GM12872 (cell line): ENCODE results near the gene MCF2L2.

Source experiments
- TF ChIP-seq, protein P1 (sequence below): IDR thresholded peaks from 3 replicates; pipeline ENCODE4 v1.5.1; 2011; ENCODE audit warnings: low read depth, mild to moderate bottlenecking, low read length, moderate library complexity; ENCODE audit not compliant: insufficient read depth

Gene MCF2L2

DNA sequence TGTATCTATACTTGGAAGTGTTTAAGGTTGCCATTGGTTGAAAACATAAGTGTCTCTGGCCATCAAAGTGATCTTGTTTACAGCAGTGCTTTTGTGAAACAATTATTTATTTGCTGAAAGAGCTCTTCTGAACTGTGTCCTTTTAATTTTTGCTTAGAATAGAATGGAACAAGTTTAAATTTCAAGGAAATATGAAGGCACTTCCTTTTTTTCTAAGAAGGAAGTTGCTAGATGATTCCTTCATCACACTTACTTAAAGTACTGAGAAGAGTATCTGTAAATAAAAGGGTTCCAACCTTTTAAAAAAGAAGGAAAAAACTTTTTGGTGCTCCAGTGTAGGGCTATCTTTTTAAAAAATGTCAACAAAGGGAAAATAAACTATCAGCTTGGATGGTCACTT is 155.6 kb downstream of the MCF2L2 start:
- TF ChIP-seq, protein P1, sequence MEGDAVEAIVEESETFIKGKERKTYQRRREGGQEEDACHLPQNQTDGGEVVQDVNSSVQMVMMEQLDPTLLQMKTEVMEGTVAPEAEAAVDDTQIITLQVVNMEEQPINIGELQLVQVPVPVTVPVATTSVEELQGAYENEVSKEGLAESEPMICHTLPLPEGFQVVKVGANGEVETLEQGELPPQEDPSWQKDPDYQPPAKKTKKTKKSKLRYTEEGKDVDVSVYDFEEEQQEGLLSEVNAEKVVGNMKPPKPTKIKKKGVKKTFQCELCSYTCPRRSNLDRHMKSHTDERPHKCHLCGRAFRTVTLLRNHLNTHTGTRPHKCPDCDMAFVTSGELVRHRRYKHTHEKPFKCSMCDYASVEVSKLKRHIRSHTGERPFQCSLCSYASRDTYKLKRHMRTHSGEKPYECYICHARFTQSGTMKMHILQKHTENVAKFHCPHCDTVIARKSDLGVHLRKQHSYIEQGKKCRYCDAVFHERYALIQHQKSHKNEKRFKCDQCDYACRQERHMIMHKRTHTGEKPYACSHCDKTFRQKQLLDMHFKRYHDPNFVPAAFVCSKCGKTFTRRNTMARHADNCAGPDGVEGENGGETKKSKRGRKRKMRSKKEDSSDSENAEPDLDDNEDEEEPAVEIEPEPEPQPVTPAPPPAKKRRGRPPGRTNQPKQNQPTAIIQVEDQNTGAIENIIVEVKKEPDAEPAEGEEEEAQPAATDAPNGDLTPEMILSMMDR = no peak

DNA sequence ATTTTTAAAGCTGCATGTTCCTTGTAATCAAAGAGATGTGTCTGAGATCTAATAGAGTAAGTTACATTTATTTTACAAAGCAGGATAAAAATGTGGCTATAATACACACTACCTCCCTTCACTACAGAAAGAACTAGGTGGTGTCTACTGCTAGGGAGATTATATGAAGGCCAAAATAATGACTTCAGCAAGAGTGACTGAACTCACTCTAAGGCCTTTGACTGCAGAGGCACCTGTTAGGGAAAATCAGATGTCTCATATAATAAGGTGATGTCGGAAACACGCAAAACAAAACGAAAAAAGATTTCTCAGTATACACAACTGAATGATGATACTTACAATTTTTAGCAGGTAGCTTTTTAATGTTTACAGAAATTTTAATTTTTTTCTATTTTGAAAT is 156.3 kb downstream of the MCF2L2 start:
- TF ChIP-seq, protein P1 = no peak

DNA sequence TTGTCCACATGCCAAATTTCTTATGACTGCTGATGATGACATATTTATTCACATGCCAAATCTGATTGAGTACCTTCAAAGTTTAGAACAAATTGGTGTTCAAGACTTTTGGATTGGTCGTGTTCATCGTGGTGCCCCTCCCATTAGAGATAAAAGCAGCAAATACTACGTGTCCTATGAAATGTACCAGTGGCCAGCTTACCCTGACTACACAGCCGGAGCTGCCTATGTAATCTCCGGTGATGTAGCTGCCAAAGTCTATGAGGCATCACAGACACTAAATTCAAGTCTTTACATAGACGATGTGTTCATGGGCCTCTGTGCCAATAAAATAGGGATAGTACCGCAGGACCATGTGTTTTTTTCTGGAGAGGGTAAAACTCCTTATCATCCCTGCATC is 158.1 kb downstream of the MCF2L2 start:
- TF ChIP-seq, protein P1 = no peak

DNA sequence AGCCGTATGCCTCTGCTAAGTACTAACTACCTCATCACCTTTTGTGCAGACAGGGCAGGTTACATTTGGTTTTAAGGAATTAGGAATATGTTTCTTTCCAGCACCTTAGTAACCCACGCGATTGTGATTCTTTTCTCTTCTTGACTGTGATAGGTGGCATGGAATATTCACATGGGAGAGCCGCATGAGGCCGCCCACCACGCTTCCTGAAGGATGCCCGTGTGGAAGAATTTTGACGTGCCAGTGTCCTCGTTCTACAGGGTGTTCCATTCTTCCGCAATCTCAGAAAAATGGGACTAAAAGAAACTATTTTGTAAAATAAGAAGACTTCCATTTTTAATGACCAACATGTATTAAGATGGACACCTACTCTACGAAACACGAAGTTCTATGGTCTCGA is 159.1 kb downstream of the MCF2L2 start:
- TF ChIP-seq, protein P1 = no peak

DNA sequence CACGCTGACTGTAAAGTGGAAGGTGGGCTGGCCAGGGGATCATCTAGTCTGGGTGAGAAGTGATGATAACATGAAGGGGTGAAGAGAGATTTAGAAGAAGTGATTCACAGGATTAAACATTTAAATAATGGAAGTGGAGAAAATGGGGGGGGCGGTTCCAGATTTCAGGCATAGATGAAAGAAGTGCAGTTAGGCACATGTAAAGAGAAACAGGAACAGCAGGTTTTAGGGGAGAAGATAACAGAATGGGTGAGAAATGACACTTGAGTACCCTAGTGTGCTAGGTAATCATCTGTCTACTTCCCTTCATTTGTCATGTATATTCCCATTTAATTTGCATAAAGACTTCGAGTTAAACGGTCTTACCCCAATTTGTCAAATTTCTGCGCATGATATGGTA is 160.1 kb downstream of the MCF2L2 start:
- TF ChIP-seq, protein P1 = no peak

DNA sequence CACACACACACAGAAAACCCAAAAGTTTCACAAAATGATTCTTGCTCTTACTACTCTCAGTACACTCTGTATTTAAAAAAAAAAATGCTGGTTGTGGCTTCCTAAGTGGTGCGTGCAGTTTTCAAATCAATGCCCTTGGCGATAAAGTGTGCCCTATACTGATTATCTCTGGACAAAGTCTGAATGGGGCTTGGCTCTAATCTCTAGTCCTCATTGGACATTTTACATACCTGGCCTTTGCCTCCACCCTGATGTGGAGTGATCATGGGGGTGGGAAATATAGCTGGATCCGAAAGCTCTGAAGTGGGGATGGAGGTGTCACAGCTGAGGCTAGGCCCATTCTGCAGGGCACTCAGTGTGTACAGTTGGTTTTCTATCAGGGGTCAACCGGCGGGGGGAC is 161.3 kb downstream of the MCF2L2 start:
- TF ChIP-seq, protein P1 = no peak

DNA sequence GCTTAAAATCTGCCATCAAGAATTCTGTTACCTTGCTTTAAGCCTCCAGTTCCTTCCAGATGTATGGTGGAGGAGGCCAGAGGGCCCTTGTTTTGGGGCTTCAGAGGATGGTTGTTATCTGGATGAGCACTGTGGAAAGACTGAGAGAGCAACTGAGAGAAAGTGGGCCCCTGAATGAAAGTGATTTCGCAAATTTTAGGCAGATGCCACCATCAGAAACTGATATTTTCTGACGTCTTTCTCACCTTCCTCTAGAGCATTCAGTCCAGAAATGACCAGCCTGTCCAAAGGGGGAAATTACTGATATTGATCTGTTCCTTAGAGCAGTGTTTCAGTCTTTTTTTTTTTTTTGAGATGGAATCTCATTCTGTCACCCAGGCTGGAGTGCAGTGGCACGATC is 162.0 kb downstream of the MCF2L2 start:
- TF ChIP-seq, protein P1 = no peak
